IMR-90 (cell line): ENCODE measurements around the gene DDX52. TPM values are rescaled to one million over a fixed set of nuclear protein-coding genes. Genes with fewer than 3 reads are reported as not detected.

Experiments
- ATAC-seq: fragments of 200-7000 bp; cut with Tn5 transposase; 2 replicates; pipeline ENCODE4 v1.9.1; 2020; ENCODE audit warnings: low read depth, mild to moderate bottlenecking, moderate library complexity
- BruUV-seq: library from RNA; stranded (reverse); fragments of 400-500 nt; replicated peaks from 2 replicates; lab custom pipeline; 2021; lab: Mats Ljungman, UMichigan
- CTCF ChIA-PET: fragments of 300-600 bp; formaldehyde crosslinking; extraction: SDS; loops from one replicate; lab custom pipeline; 2021; ENCODE audit warnings: antibody characterized with exemption; lab: Yijun Ruan, JAX
- POLR2A ChIA-PET: fragments of 300-600 bp; sonication (Branson Sonifier 250); formaldehyde crosslinking; loops from one replicate; lab custom pipeline; 2022; ENCODE audit warnings: antibody characterized with exemption; ENCODE audit not compliant: unreplicated experiment; lab: Charles Lee
- DNase-seq: peaks from one replicate; pipeline ENCODE4 v3.0.0; 2013
- H2AFZ ChIP-seq: replicated peaks from 2 replicates; pipeline ENCODE3; 2013; ENCODE audit warnings: low read length, mild to moderate bottlenecking; ENCODE audit not compliant: poor library complexity
- H2AK5ac ChIP-seq: 2 replicates; pipeline ENCODE4 v1.6.1; 2013; ENCODE audit warnings: low read depth, low read length, inconsistent platforms
- H2AK9ac ChIP-seq: replicated peaks from 2 replicates; pipeline ENCODE3; 2013; ENCODE audit warnings: mild to moderate bottlenecking, low read depth, low read length, moderate library complexity; ENCODE audit not compliant: poor library complexity
- H2BK120ac ChIP-seq: 2 replicates; pipeline ENCODE4 v1.6.1; 2013; ENCODE audit warnings: low read depth, low read length, inconsistent platforms
- H2BK15ac ChIP-seq: 3 replicates; pipeline ENCODE4 v1.6.1; 2013; ENCODE audit warnings: low read depth, low read length, inconsistent platforms
- H2BK20ac ChIP-seq: 2 replicates; pipeline ENCODE4 v1.6.1; 2013; ENCODE audit warnings: low read depth, mild to moderate bottlenecking, inconsistent platforms, low read length, moderate library complexity
- H2BK5ac ChIP-seq: 2 replicates; pipeline ENCODE4 v1.6.1; 2013; ENCODE audit warnings: mild to moderate bottlenecking, low read depth, low read length, inconsistent platforms; ENCODE audit not compliant: poor library complexity, severe bottlenecking
- H3K14ac ChIP-seq: replicated peaks from 2 replicates; pipeline ENCODE4 v1.6.1; 2013; ENCODE audit warnings: low read depth, low read length, inconsistent platforms
- H3K18ac ChIP-seq: 2 replicates; pipeline ENCODE4 v1.6.1; 2013; ENCODE audit warnings: low read depth, low read length, control low read depth
- H3K23ac ChIP-seq: 2 replicates; pipeline ENCODE4 v1.6.1; 2013; ENCODE audit warnings: low read depth, low read length, inconsistent platforms
- H3K27ac ChIP-seq: 2 replicates; pipeline ENCODE4 v1.5.1; 2013; ENCODE audit warnings: mild to moderate bottlenecking, control low read depth, low read length; ENCODE audit not compliant: insufficient read depth
- H3K27me3 ChIP-seq: 2 replicates; pipeline ENCODE4 v1.6.1; 2013; ENCODE audit warnings: low read length; ENCODE audit not compliant: control insufficient read depth, insufficient read depth
- H3K36me3 ChIP-seq: 2 replicates; pipeline ENCODE4 v1.6.1; 2013; ENCODE audit warnings: low read length, mixed read lengths; ENCODE audit not compliant: control insufficient read depth, insufficient read depth
- H3K4ac ChIP-seq: 2 replicates; pipeline ENCODE4 v1.6.1; 2013; ENCODE audit warnings: low read depth, low read length, inconsistent platforms
- H3K4me1 ChIP-seq: 2 replicates; pipeline ENCODE4 v1.6.1; 2013; ENCODE audit warnings: low read length, mixed read lengths; ENCODE audit not compliant: control insufficient read depth, insufficient read depth
- H3K4me2 ChIP-seq: 2 replicates; pipeline ENCODE4 v1.6.1; 2013; ENCODE audit warnings: low read depth, mild to moderate bottlenecking, control low read depth, low read length, moderate library complexity
- H3K4me3 ChIP-seq: 2 replicates; pipeline ENCODE4 v1.5.1; 2013; ENCODE audit warnings: low read depth, mild to moderate bottlenecking, control low read depth, low read length, moderate library complexity; ENCODE audit not compliant: insufficient read depth
- H3K56ac ChIP-seq: 2 replicates; pipeline ENCODE4 v1.6.1; 2013; ENCODE audit warnings: low read length, inconsistent platforms; ENCODE audit not compliant: insufficient read depth; ENCODE audit errors: extremely low read depth
- H3K79me1 ChIP-seq, 2 experiments: 2 replicates each; pipeline ENCODE4 v1.6.1; 2013; ENCODE audit warnings: low read length in 2 of 2, inconsistent platforms in 1 of 2, low read depth in 1 of 2
- H3K9ac ChIP-seq: 2 replicates; pipeline ENCODE4 v1.6.1; 2013; ENCODE audit warnings: low read depth, low read length, control low read depth
- H3K9me1 ChIP-seq: 2 replicates; pipeline ENCODE4 v1.6.1; 2013; ENCODE audit warnings: low read length, inconsistent platforms; ENCODE audit not compliant: insufficient read depth
- H3K9me3 ChIP-seq: 2 replicates; pipeline ENCODE4 v1.6.1; 2013; ENCODE audit warnings: low read length; ENCODE audit not compliant: control insufficient read depth, insufficient read depth
- H4K20me1 ChIP-seq: 2 replicates; pipeline ENCODE4 v1.6.1; 2013; ENCODE audit warnings: low read length, inconsistent platforms; ENCODE audit not compliant: insufficient read depth
- H4K5ac ChIP-seq: 2 replicates; pipeline ENCODE4 v1.6.1; 2013; ENCODE audit warnings: mild to moderate bottlenecking, low read depth, low read length, control low read depth
- H4K8ac ChIP-seq, 2 experiments: 2 replicates each; pipeline ENCODE4 v1.6.1; 2013; ENCODE audit warnings: low read depth in 2 of 2, low read length in 2 of 2, control low read depth in 1 of 2, inconsistent platforms in 1 of 2
- H4K91ac ChIP-seq: 2 replicates; pipeline ENCODE4 v1.6.1; 2013; ENCODE audit warnings: low read depth, low read length, inconsistent platforms; ENCODE audit not compliant: insufficient read depth
- BHLHE40 ChIP-seq: fragments of 150-350 bp; IDR thresholded peaks from 2 replicates; pipeline ENCODE4 v1.6.1; 2016; ENCODE audit warnings: mild to moderate bottlenecking, low read depth, low read length
- CEBPB ChIP-seq: IDR thresholded peaks from 2 replicates; pipeline ENCODE4 v1.6.1; 2012; ENCODE audit warnings: low read depth, low read length, improper control_type of control experiment
- CHD1 ChIP-seq: IDR thresholded peaks from 2 replicates; pipeline ENCODE4 v1.6.1; 2012; ENCODE audit warnings: low read depth, low read length, improper control_type of control experiment
- FOS ChIP-seq: fragments of 150-350 bp; IDR thresholded peaks from 2 replicates; pipeline ENCODE4 v1.6.1; 2016; ENCODE audit warnings: low read depth, low read length
- MAZ ChIP-seq: IDR thresholded peaks from 2 replicates; pipeline ENCODE4 v1.6.1; 2012; ENCODE audit warnings: low read depth, mild to moderate bottlenecking, low read length, improper control_type of control experiment, moderate library complexity, borderline replicate concordance
- MXI1 ChIP-seq: IDR thresholded peaks from 2 replicates; pipeline ENCODE4 v1.6.1; 2012; ENCODE audit warnings: low read depth, mild to moderate bottlenecking, low read length, moderate library complexity, borderline replicate concordance
- POLR2A ChIP-seq: IDR thresholded peaks from 2 replicates; pipeline ENCODE4 v1.6.1; 2012; ENCODE audit warnings: mild to moderate bottlenecking, low read depth, low read length
- RAD21 ChIP-seq: IDR thresholded peaks from 2 replicates; pipeline ENCODE4 v1.6.1; 2012; ENCODE audit warnings: low read length, improper control_type of control experiment
- RCOR1 ChIP-seq: IDR thresholded peaks from 2 replicates; pipeline ENCODE4 v1.6.1; 2012; ENCODE audit warnings: mild to moderate bottlenecking, low read length, improper control_type of control experiment; ENCODE audit not compliant: insufficient replicate concordance
- RFX5 ChIP-seq: IDR thresholded peaks from 2 replicates; pipeline ENCODE4 v1.8.0; 2012; ENCODE audit warnings: low read depth, mild to moderate bottlenecking, low read length, moderate library complexity
- SMC3 ChIP-seq: fragments of 150-350 bp; IDR thresholded peaks from 2 replicates; pipeline ENCODE4 v1.6.1; 2016; ENCODE audit warnings: low read depth, mild to moderate bottlenecking, antibody characterized with exemption, low read length, moderate library complexity
- USF2 ChIP-seq: fragments of 150-350 bp; IDR thresholded peaks from 2 replicates; pipeline ENCODE4 v1.6.1; 2017; ENCODE audit warnings: mild to moderate bottlenecking, antibody characterized with exemption, low read length, low read depth
- WGBS, 2 experiments: methylation state at CpG; one replicate each; pipeline versions ENCODE4 v1.1.5 to v1.1.7; 2013; ENCODE audit warnings: missing lambda C conversion rate in 2 of 2; ENCODE audit not compliant: insufficient read length in 1 of 2; ENCODE audit errors: extremely low coverage in 2 of 2; 5-methylcytosine and 5-hydroxymethylcytosine counted together
- dilution Hi-C: fragments of 300-500 bp; cut with HindIII; formaldehyde crosslinking; loops from one replicate; pipeline ENCODE4 v1.14.3; 2018; ENCODE audit warnings: low sequenced_read_pairs; ENCODE audit not compliant: unreplicated experiment
- in situ Hi-C: fragments of 300-500 bp; cut with MboI; formaldehyde crosslinking; loops from 3 replicates; pipeline ENCODE4 v1.14.3; 2019; ENCODE audit warnings: low sequenced_read_pairs, inconsistent platforms, mixed read lengths
- intact Hi-C: fragments of 100-400 bp; cut with micrococcal nuclease; formaldehyde crosslinking; loops from 2 replicates; pipeline ENCODE4 v1.10.0; 2022
- polyA plus RNA-seq, 3 experiments: library from polyadenylated mRNA; depleted of rRNA; stranded (reverse); fragments of >200 nt; gene quantifications; 2 replicates each; pipeline ENCODE4 v1.2.3, GENCODE V29; 2012; ENCODE audit warnings: low replicate concordance in 1 of 3
- total RNA-seq: library from RNA; depleted of rRNA; stranded (reverse); fragments of >200 nt; gene quantifications from 2 replicates; pipeline ENCODE4 v1.2.3, GENCODE V29; 2012
- TF ChIP-seq, protein P1 (sequence below): fragments of 150-350 bp; IDR thresholded peaks from 2 replicates; pipeline ENCODE4 v1.6.1; 2016; ENCODE audit warnings: low read depth, mild to moderate bottlenecking, low read length, moderate library complexity, borderline replicate concordance
- TF ChIP-seq, protein P2 (sequence below): conservative IDR thresholded peaks from 2 replicates; pipeline ENCODE4 v1.5.1; 2012; ENCODE audit warnings: mild to moderate bottlenecking, low read depth, low read length, improper control_type of control experiment

DDX52 gene
- total and polyA plus RNA-seq, 2 of the 4 experiments (the other 2 are of a cell fraction): 12.5 to 26.7 TPM

- Histone ChIP-seq H3K9ac (peak overlapping the region; percentile 90), H3K79me1 (peaks cover 17 to 46% of the 10 kb centered on the region in 2 experiments), H2AK9ac (no peak overlapping the region), H3K4me1 (peaks cover 6% of the 10 kb centered on the region), H2AFZ (no peak overlapping the region), H3K4me2 (peak overlapping the region; percentile 98), H2BK120ac (no peak overlapping the region), H3K14ac (peak overlapping the region; percentile 24; the same call in 1 of the 2 replicates), H4K91ac (no peak overlapping the region), H4K8ac (peak overlapping the region in 1 of 2 experiments; percentile 13; a peak in 1 of 4 replicates), H3K23ac (peak overlapping the region; percentile 57; the same call in 1 of the 2 replicates), H3K27me3 (no peaks in the 10 kb centered on the region), H4K5ac (no peak overlapping the region), H3K9me3 (peaks cover 5% of the 10 kb centered on the region; the same call in 1 of the 2 replicates), H3K4ac (0 out of 2 replicates have a peak overlapping the region, but pooled peaks have one; percentile 21), H2BK20ac (no peak overlapping the region), H4K20me1 (peaks cover 16% of the 10 kb centered on the region; the same call in 1 of the 2 replicates), H3K56ac (peak overlapping the region; percentile 64), H3K9me1 (peaks cover 6% of the 10 kb centered on the region), H3K4me3 (peak overlapping the region; percentile 89), H2BK5ac (peak overlapping the region; percentile 74), H2BK15ac (no peak overlapping the region), H3K36me3 (peaks cover 8% of the 10 kb centered on the region), H3K18ac (no peak overlapping the region), H3K27ac (peak overlapping the region; percentile 16; the same call in 1 of the 2 replicates), H2AK5ac (0 out of 2 replicates have a peak overlapping the region, but pooled peaks have one; percentile 37)
- in situ Hi-C loops: no loop called here
- DNase-seq (no peak), ATAC-seq (no peak)
- ChIA-PET POLR2A (no interaction called here), CTCF (no interaction called here)
- dilution Hi-C loops: no loop called here
- intact Hi-C loops: loop anchor here (10.0 kb wide), 1 partner anchor 233 kb away; the partner anchor contains the start of gene C17orf78
- BruUV-seq: no TSS peak
- 98% methylated on average over 7 of the region's 26 CpGs; no CpG with 5 or more reads in 1 of the 2 experiments for WGBS, 2 experiments
- TF ChIP-seq BHLHE40 (no peak), USF2 (no peak), MAZ (no peak), RCOR1 (no peak), SMC3 (no peak), FOS (no peak), CHD1 (no peak), MXI1 (no peak), RFX5 (no peak), CEBPB (no peak), RAD21 (no peak), POLR2A (no peak)
- TF ChIP-seq, protein P1, sequence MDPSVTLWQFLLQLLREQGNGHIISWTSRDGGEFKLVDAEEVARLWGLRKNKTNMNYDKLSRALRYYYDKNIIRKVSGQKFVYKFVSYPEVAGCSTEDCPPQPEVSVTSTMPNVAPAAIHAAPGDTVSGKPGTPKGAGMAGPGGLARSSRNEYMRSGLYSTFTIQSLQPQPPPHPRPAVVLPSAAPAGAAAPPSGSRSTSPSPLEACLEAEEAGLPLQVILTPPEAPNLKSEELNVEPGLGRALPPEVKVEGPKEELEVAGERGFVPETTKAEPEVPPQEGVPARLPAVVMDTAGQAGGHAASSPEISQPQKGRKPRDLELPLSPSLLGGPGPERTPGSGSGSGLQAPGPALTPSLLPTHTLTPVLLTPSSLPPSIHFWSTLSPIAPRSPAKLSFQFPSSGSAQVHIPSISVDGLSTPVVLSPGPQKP: no peak
- TF ChIP-seq, protein P2, sequence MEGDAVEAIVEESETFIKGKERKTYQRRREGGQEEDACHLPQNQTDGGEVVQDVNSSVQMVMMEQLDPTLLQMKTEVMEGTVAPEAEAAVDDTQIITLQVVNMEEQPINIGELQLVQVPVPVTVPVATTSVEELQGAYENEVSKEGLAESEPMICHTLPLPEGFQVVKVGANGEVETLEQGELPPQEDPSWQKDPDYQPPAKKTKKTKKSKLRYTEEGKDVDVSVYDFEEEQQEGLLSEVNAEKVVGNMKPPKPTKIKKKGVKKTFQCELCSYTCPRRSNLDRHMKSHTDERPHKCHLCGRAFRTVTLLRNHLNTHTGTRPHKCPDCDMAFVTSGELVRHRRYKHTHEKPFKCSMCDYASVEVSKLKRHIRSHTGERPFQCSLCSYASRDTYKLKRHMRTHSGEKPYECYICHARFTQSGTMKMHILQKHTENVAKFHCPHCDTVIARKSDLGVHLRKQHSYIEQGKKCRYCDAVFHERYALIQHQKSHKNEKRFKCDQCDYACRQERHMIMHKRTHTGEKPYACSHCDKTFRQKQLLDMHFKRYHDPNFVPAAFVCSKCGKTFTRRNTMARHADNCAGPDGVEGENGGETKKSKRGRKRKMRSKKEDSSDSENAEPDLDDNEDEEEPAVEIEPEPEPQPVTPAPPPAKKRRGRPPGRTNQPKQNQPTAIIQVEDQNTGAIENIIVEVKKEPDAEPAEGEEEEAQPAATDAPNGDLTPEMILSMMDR: no peak
Measured at GRCh38 chr17:37607637-37608331, 35.5 kb downstream of the DDX52 start.
